Measurements from ENCODE around the gene GPR162. TPM values are rescaled to one million over a fixed set of nuclear protein-coding genes. Genes with fewer than 3 reads are reported as not detected.

GPR162 gene
- total and polyA plus RNA-seq, 5 donors from 2014 or later: not detected

DNA sequence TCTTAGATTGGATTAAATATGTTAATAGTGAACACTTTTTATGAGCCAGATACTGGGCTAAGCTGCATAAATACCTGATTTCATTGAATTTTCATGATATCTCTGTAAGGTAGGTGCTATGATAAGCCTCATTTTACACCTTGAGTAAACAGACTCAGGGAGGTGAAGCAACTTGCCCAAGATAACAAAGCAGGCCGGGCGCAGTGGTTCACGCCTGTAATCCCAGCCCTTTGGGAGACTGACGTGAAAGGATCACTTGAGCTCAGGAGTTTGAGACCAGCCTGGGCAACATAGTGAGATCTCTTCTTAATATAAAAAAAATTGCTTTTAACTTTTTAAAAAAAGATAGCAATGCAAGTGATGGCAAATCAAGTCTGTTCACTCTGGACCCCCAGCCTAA lies 20.5 kb downstream of the GPR162 start:
- no peaks in the 10 kb centered on the region for H3K27me3 ChIP-seq (ENCODE audit: control insufficient read depth, insufficient read depth, low read length)
- no peak overlapping the region for H3K27ac Mint-ChIP-seq

DNA sequence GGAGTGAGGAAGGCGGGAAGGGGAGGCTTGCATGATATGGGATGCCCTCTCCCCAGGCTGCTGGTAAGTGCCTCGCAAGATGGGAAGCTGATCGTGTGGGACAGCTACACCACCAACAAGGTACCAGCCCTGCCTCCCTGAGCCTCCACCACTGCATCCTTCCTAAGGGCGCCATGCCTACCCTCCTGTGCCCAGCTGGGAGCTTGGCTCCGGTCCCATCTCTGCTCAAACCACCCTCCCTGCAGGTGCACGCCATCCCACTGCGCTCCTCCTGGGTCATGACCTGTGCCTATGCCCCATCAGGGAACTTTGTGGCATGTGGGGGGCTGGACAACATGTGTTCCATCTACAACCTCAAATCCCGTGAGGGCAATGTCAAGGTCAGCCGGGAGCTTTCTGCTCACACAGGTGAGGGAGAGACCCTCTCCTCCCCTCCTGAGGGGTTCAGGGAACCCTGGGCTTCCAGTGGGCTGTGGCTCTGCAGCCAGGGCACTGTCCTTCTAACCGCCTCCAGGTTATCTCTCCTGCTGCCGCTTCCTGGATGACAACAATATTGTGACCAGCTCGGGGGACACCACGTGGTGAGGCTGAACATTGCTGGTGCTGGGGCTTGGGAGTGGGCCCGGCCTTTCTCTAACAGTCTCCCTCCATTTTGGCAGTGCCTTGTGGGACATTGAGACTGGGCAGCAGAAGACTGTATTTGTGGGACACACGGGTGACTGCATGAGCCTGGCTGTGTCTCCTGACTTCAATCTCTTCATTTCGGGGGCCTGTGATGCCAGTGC lies 21.7 kb downstream of the GPR162 start:
- Histone ChIP-seq H3K36me3 (ENCODE audit: control insufficient read depth, insufficient read depth, low read length) (no peaks in the 10 kb centered on the region), H3K27me3 (ENCODE audit: control insufficient read depth, insufficient read depth, low read length) (no peaks in the 10 kb centered on the region), H3K4me1 (ENCODE audit: control insufficient read depth, insufficient read depth, low read length, poor library complexity, severe bottlenecking) (no peaks in the 10 kb centered on the region), H3K27ac (ENCODE audit: insufficient read depth, low read length, poor library complexity, severe bottlenecking) (no peak overlapping the region), H3K4me3 (ENCODE audit: low read depth, low read length) (no peak overlapping the region), H3K9me3 (ENCODE audit: control insufficient read depth in 2 of 2, low read length in 2 of 2) (no peaks in the 10 kb centered on the region)
- Mint-ChIP-seq H3K4me1 (no peaks in the 10 kb centered on the region), H3K27me3 (no peaks in the 10 kb centered on the region), H3K36me3 (no peaks in the 10 kb centered on the region), H3K4me3 (no peak overlapping the region), H3K9me3 (no peaks in the 10 kb centered on the region), H3K27ac (peak overlapping the region in 1 of 3 donors; percentile 87)
- DNase-seq (no peak), ATAC-seq (ENCODE audit: low read depth in 2 of 2) (no peak)

More for the DNA sequence above, 20.5 kb downstream of the GPR162 start:
- H3K27ac ChIP-seq (ENCODE audit: insufficient read depth, low read length, poor library complexity, severe bottlenecking): no peak overlapping the region
- no peak overlapping the region for H3K4me3 Mint-ChIP-seq
- no peak overlapping the region for H3K4me3 ChIP-seq (ENCODE audit: low read depth, low read length)
- H3K36me3 Mint-ChIP-seq: no peaks in the 10 kb centered on the region
- H3K4me1 Mint-ChIP-seq: no peaks in the 10 kb centered on the region
- no peaks in the 10 kb centered on the region for H3K27me3 Mint-ChIP-seq
- no peak for DNase-seq
- no peaks in the 10 kb centered on the region for H3K9me3 ChIP-seq (ENCODE audit: control insufficient read depth in 2 of 2, low read length in 2 of 2)
- H3K9me3 Mint-ChIP-seq: no peaks in the 10 kb centered on the region
- H3K4me1 ChIP-seq (ENCODE audit: control insufficient read depth, insufficient read depth, low read length, poor library complexity, severe bottlenecking): no peaks in the 10 kb centered on the region
- no peak for ATAC-seq (ENCODE audit: low read depth in 2 of 2)
- H3K36me3 ChIP-seq (ENCODE audit: control insufficient read depth, insufficient read depth, low read length): no peaks in the 10 kb centered on the region

DNA sequence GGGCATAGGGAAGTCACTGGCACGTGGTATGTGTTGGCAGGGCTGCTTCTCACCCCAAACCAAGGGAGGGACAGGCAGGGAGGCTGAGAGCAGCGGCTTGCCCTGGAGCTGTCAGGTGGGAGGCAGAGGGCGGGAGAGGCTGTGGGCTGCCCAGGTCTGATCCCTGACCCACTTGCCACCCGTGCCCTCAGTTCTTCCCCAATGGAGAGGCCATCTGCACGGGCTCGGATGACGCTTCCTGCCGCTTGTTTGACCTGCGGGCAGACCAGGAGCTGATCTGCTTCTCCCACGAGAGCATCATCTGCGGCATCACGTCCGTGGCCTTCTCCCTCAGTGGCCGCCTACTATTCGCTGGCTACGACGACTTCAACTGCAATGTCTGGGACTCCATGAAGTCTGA lies 23.8 kb downstream of the GPR162 start:
- no peak overlapping the region for H3K27ac Mint-ChIP-seq
- H3K4me3 Mint-ChIP-seq: no peak overlapping the region

DNA sequence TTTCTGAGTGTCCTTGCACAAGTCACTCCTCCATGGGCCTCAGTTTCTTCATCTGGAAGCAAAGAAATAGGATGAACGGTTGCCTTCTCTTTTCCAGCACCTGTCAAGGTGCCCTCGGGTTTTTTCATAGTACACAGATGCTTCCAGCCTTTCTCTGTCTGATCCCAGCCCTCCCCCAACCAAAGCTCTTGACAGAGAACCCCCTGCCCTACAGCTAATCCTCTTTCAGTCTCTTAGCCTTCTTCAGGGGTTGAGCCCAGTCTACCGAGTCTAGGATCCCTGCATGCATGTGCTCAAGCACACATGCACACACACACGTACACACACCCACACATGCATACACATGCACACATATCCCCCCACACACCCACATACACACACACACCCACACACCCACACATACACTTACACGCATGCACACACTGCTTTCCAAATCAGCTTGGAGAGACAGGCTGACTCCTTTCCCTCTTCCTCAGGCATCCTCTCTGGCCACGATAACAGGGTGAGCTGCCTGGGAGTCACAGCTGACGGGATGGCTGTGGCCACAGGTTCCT lies 24.8 kb downstream of the GPR162 start:
- Mint-ChIP-seq H3K4me1 (peaks cover 0 to 12% (median 4%) of the 10 kb centered on the region in 4 donors), H3K27me3 (no peaks in the 10 kb centered on the region), H3K27ac (no peak overlapping the region), H3K4me3 (no peak overlapping the region), H3K36me3 (no peaks in the 10 kb centered on the region), H3K9me3 (no peaks in the 10 kb centered on the region)
- Histone ChIP-seq H3K4me1 (ENCODE audit: control insufficient read depth, insufficient read depth, low read length, poor library complexity, severe bottlenecking) (peaks cover 6% of the 10 kb centered on the region), H3K4me3 (ENCODE audit: low read depth, low read length) (no peak overlapping the region), H3K9me3 (ENCODE audit: control insufficient read depth in 2 of 2, low read length in 2 of 2) (no peaks in the 10 kb centered on the region), H3K27ac (ENCODE audit: insufficient read depth, low read length, poor library complexity, severe bottlenecking) (no peak overlapping the region), H3K27me3 (ENCODE audit: control insufficient read depth, insufficient read depth, low read length) (no peaks in the 10 kb centered on the region), H3K36me3 (ENCODE audit: control insufficient read depth, insufficient read depth, low read length) (no peaks in the 10 kb centered on the region)
- ATAC-seq (ENCODE audit: low read depth in 2 of 2) (no peak), DNase-seq (no peak)

More for the DNA sequence above, 23.8 kb downstream of the GPR162 start:
- Histone ChIP-seq H3K4me1 (ENCODE audit: control insufficient read depth, insufficient read depth, low read length, poor library complexity, severe bottlenecking) (no peaks in the 10 kb centered on the region), H3K36me3 (ENCODE audit: control insufficient read depth, insufficient read depth, low read length) (no peaks in the 10 kb centered on the region), H3K9me3 (ENCODE audit: control insufficient read depth in 2 of 2, low read length in 2 of 2) (no peaks in the 10 kb centered on the region), H3K27me3 (ENCODE audit: control insufficient read depth, insufficient read depth, low read length) (no peaks in the 10 kb centered on the region), H3K4me3 (ENCODE audit: low read depth, low read length) (no peak overlapping the region), H3K27ac (ENCODE audit: insufficient read depth, low read length, poor library complexity, severe bottlenecking) (no peak overlapping the region)
- ATAC-seq (ENCODE audit: low read depth in 2 of 2) (peak in 1 of 2 donors; percentile 26), DNase-seq (no peak)
- Mint-ChIP-seq H3K9me3 (no peaks in the 10 kb centered on the region), H3K27me3 (no peaks in the 10 kb centered on the region), H3K36me3 (no peaks in the 10 kb centered on the region), H3K4me1 (peaks cover 0 to 6% (median 0%) of the 10 kb centered on the region in 4 donors)

DNA sequence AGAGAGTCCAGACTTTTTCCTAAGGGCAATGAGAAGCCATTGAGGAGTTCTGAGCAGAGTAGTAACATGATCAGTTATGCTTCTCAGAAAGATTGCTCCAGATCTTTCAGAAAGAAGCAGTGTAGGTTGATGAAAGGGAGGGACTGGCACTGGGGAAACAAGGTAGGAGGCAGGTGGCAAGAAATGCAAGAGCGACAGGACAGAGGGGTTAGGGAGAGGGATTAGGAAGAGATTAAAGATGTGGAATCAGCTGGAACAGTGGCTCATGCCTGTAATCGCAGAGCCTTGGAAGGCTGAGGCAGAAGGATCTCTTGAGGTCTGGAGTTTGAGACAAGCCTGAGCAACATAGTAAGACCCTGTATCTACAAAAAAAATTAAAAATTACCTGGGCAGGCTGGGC lies 26.1 kb downstream of the GPR162 start:
- Histone ChIP-seq H3K4me1 (ENCODE audit: control insufficient read depth, insufficient read depth, low read length, poor library complexity, severe bottlenecking) (peaks cover 7% of the 10 kb centered on the region), H3K9me3 (ENCODE audit: control insufficient read depth in 2 of 2, low read length in 2 of 2) (no peaks in the 10 kb centered on the region), H3K4me3 (ENCODE audit: low read depth, low read length) (no peak overlapping the region), H3K36me3 (ENCODE audit: control insufficient read depth, insufficient read depth, low read length) (no peaks in the 10 kb centered on the region), H3K27me3 (ENCODE audit: control insufficient read depth, insufficient read depth, low read length) (no peaks in the 10 kb centered on the region), H3K27ac (ENCODE audit: insufficient read depth, low read length, poor library complexity, severe bottlenecking) (no peak overlapping the region)
- H3K27ac Mint-ChIP-seq: peak overlapping the region in 2 of 3 donors; percentile 13 to 66
- no peaks in the 10 kb centered on the region for H3K36me3 Mint-ChIP-seq
- peaks cover 0 to 15% (median 4%) of the 10 kb centered on the region in 4 donors for H3K4me1 Mint-ChIP-seq
- no peaks in the 10 kb centered on the region for H3K9me3 Mint-ChIP-seq
- ATAC-seq (ENCODE audit: low read depth in 2 of 2) (no peak), DNase-seq (no peak)
- peak overlapping the region in 1 of 4 donors; percentile 24 for H3K4me3 Mint-ChIP-seq
- no peaks in the 10 kb centered on the region for H3K27me3 Mint-ChIP-seq

DNA sequence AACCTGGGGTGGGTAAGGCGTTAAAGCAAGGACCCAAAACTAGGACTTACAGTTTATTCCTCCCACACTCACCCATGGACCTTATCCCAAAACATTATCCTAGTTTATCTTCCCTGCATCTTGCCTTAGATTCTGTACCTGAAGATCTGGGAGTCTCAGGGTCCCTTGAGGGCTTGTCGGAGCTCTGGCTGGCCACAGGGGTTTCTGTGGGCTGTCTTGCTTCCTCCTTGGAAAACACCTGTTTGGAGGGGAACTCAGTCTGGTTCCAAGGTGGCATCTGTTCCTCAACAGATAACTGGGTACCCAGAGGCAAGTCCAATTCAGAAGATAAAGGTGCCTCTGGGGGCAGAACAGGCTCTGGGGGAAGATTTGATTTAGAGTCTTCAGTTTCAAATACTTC lies 27.8 kb downstream of the GPR162 start:
- no peak overlapping the region for H3K4me3 ChIP-seq (ENCODE audit: low read depth, low read length)
- no peaks in the 10 kb centered on the region for H3K27me3 ChIP-seq (ENCODE audit: control insufficient read depth, insufficient read depth, low read length)
- Mint-ChIP-seq H3K4me1 (peaks cover 0 to 31% (median 14%) of the 10 kb centered on the region in 4 donors), H3K27ac (no peak overlapping the region), H3K36me3 (peaks cover 4% of the 10 kb centered on the region), H3K27me3 (no peaks in the 10 kb centered on the region), H3K9me3 (no peaks in the 10 kb centered on the region), H3K4me3 (peak overlapping the region in 1 of 4 donors; percentile 13)
- H3K27ac ChIP-seq (ENCODE audit: insufficient read depth, low read length, poor library complexity, severe bottlenecking): no peak overlapping the region
- no peaks in the 10 kb centered on the region for H3K9me3 ChIP-seq (ENCODE audit: control insufficient read depth in 2 of 2, low read length in 2 of 2)
- no peak for DNase-seq
- ATAC-seq (ENCODE audit: low read depth in 2 of 2): no peak
- peaks cover 22% of the 10 kb centered on the region for H3K4me1 ChIP-seq (ENCODE audit: control insufficient read depth, insufficient read depth, low read length, poor library complexity, severe bottlenecking)
- no peaks in the 10 kb centered on the region for H3K36me3 ChIP-seq (ENCODE audit: control insufficient read depth, insufficient read depth, low read length)

DNA sequence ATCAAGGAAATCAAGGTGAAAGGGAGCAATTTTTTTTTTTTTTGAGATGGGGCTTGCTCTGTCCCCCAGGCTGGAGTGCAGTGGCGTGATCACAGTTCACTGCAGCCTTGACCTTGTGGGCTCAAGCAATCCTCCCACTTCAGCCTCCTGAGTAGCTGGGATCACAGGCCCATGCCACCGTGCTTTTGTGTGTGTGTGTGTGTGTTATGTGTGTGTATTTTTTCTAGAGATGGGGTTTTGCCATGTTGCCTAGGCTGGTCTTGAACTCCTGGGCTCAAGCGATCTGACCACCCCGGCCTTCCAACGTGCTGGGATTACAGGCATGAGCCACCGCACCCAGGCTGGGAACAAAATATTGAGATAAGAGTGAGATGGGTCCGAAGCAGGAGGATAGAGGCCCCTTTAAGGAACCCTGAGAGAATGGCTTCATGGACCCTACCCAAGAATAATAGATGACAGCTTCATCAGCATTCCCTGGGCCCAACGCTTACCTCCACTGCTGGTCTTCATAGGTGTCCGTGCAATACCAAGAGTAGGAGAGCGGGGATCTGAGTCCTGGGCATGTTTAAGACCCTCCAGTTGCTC lies 28.4 kb downstream of the GPR162 start:
- peaks cover 4% of the 10 kb centered on the region for H3K36me3 Mint-ChIP-seq
- H3K27ac Mint-ChIP-seq: peak overlapping the region in 1 of 3 donors; percentile 39
- Histone ChIP-seq H3K4me1 (ENCODE audit: control insufficient read depth, insufficient read depth, low read length, poor library complexity, severe bottlenecking) (peaks cover 22% of the 10 kb centered on the region), H3K36me3 (ENCODE audit: control insufficient read depth, insufficient read depth, low read length) (no peaks in the 10 kb centered on the region), H3K9me3 (ENCODE audit: control insufficient read depth in 2 of 2, low read length in 2 of 2) (no peaks in the 10 kb centered on the region), H3K4me3 (ENCODE audit: low read depth, low read length) (no peak overlapping the region), H3K27me3 (ENCODE audit: control insufficient read depth, insufficient read depth, low read length) (no peaks in the 10 kb centered on the region), H3K27ac (ENCODE audit: insufficient read depth, low read length, poor library complexity, severe bottlenecking) (no peak overlapping the region)
- no peaks in the 10 kb centered on the region for H3K9me3 Mint-ChIP-seq
- H3K4me3 Mint-ChIP-seq: peak overlapping the region in 3 of 4 donors; percentile 33 to 68 (median 46)
- ATAC-seq (ENCODE audit: low read depth in 2 of 2): no peak
- no peak for DNase-seq
- H3K27me3 Mint-ChIP-seq: no peaks in the 10 kb centered on the region
- peaks cover 0 to 38% (median 14%) of the 10 kb centered on the region in 4 donors for H3K4me1 Mint-ChIP-seq

Data from CD4-positive, CD25-positive, alpha-beta regulatory T cell (primary cell).